Hematopoietic multipotent progenitor cell treated with erythropoietin and hydrocortisone succinate and interleukin-3 and kit ligand, for 6 days (in vitro differentiated cells): ENCODE data around the gene DYSF.

ENCODE experiments used
- DNase-seq: peaks from one replicate; pipeline ENCODE4 v3.0.0-alpha.2; 2015

The DYSF gene

DNA sequence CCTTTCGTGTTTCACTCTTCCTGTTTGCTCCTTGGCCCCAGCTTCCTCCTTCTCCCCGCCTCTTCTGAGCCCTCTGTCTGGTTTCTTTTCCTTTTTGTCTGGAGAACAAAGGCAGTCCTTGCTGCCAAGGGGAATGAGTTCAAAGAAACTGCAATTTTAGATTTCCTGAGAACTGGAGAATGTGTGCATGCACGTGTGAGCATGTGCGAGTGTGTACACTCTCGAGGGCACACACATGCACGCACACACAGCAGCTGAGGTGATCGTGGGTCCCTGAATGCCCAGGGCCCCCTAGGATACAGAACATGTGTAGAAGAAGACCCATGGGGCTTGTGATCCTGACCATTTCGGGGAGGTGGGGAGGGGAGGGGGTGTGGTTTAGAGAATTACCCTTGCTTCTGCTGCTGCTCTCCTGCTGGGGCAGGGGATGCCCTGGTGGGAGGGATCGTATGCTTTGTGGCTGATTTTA is 151.8 kb downstream of the DYSF start:
- no peak for DNase-seq

DNA sequence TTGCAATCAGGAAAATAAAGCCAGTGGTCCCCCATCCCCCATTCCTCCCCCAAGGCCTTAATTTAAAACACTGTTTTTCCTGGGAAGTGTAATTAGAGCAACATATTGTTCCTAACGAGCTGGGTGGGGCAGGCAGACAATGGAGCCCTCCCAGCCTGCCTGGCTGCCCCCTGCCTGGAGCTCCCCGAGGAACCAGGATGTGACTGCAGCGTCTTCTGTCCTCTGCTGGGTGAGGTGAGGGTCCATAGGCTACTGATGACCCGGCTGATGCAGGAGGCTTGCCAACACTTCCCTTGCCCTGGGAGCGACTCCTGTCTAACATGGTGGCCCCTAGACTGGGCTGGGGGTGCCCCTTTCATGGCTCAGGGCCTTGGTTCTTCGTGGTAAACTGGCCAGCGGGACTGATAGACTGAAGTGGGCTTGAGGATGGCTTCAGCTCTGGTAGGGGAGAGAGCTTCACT is 152.4 kb downstream of the DYSF start:
- DNase-seq: no peak

DNA sequence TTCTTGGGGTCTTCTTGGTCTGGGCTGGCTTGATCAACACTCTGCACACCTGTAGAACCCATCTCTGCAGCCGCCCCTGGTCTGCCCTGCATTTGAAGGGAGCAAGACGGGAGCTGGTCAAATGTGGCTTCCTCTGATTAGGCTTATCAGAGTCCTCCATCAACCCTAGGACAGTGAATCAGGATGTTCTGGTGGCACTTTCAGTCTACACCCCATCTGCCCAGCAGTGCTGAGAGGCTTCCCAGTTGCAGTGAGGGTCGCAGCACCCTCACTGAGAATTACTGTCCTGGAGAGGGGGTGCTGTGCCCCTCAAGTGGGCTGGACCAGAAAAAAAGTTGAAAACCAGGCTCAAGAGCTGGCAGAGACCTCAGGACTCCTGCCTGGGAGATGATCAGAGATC is 152.9 kb downstream of the DYSF start:
- peak; percentile 79 for DNase-seq

DNA sequence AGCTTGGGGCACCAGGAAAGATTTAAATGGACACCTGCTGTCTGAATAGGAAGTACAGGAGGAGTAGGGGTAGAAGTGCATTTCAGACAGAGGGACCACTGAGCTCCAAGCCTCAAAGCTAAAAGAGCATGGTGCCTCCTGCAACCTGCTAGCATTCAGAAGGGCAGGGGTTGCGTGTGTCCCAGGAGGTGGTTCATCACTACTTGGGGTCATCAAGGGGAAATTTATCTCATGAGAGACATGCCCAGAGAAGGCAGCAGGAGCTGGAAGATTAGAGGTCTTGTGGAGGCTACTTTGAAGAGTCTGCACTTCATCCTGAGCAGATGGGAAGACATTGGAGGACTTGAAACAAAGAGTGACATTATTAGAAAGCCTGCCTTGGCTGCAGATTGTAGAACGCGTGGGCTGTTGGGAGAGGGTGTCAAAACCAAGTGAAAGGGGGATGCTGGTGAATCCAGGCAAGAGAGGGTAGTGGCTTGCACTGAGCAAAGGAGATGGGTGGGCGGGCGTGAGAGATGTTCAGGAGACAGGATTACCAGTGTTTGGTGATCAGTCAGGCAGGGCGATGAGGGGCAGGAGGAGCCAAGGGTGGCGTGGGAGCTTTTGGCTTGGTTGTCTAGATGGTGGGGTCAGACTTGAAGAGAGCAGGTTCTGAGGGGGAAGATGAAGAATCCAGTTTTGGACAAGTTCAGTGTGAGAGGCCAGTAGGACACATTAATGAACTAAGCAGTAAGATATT is 154.0 kb downstream of the DYSF start:
- peak; percentile 25 for DNase-seq

DNA sequence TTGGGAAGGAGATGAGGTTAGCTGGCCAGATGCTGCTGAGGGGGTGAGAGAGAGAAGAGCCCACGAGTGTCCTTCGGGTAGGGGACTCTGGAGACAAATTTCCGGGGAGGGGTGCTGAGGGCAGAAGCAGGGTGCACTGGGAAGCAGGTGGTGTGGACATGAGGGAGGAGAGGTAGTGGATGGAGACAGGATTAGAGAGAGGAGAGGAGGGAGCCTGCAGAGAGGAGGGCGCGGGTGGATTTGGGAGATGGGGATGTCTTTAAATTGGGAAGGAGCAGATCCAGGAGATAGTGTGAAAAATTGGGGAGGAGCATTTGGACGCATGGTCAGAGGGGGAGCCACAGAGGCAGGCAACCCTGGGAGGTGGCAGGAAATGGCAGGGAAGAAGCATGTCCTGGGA is 154.7 kb downstream of the DYSF start:
- DNase-seq: no peak

DNA sequence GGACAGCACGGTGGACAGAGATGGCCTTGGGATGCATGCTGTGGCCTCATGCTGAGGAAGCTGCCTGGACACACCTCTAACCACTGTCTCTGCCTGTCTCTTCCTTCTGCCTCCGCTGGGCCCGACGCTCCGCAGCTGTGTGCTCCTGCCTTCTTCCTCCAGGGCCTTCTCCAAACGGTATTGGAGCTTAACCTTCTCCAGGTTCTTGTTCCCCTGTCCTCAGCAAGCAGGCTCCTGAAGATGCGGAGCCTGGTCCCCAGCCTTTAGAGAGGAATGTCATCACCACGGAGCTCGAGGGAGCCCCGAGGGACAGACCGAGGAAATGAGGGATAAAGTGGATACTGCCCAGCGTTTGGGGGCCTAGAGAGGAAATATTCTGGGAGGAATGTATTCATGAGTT is 155.1 kb downstream of the DYSF start:
- DNase-seq: no peak

DNA sequence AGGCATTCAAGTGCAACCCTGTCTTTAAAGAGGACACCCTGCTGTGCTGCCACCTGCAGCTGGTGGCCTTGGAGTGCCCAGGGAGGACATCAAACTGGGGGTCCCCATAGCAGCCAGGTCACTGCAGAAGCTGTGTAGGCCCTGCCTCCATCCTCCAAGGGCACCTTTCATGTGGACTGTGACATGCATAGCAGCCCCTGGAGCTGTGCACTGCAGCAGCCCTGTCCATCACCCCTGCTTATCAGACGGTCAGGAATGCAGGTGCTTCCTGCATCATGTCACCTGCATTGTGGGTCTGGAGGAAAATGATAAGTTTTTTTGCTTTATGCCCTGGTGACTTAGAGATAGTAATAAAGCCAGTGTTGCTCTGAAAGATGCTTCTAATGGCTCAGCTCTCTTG is 155.7 kb downstream of the DYSF start:
- no peak for DNase-seq

DNA sequence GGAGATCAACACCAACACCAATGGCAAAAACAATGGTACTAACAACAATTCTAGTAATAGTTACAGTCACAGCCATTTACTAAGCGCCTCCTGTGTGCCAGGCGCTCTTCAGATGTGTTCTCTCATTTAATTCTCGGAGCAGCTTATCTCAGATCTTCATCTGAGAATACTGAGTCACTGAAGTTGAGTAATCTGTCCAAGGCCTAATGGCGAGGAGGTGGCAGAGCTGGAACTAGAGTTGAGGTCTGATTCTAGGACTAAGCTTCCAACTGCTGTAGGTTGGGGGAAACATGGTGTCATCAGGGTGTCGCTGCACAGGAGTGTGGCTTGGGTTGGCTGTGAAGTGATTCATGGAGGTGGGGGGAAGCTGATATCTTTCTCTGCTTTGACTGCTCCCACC is 156.1 kb downstream of the DYSF start:
- DNase-seq: peak; percentile 46

DNA sequence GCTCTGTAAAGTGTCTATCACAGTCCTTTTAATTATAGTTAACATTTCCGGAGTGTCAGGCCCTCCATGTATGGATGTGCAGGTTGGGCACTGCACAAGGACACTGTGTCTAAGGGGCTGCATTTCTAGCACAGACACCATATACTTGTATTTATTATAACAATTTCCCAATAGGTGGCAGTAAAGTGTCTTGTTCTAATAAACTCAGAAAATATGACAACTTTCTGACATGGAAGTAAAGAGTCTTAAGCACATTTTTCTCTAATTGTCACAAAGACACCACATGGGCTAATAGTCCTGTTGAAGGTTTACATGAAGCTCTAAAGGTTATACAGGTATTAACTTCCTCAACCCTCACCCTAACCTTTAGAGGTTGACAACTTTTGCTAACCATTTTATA is 156.6 kb downstream of the DYSF start:
- peak; percentile 76 for DNase-seq

DNA sequence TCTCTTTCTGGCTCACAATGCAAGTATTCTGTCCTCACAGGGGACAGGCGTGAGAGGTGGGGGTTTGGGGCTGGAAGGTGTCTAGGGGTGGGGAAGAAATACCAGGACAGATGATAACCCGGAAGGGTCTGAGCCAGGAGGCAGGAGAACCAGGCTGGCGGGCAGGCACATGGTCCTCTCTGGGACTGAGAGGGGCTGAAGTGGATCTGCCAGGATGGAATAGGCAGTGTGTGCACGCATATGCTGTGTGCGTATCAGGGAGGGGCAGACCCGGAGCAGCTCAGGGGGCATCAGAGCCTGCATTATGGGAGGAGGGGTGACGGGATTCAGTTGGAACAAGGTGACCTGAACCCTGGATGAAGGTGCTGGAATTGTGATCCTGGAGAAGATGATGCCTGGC is 157.3 kb downstream of the DYSF start:
- no peak for DNase-seq

DNA sequence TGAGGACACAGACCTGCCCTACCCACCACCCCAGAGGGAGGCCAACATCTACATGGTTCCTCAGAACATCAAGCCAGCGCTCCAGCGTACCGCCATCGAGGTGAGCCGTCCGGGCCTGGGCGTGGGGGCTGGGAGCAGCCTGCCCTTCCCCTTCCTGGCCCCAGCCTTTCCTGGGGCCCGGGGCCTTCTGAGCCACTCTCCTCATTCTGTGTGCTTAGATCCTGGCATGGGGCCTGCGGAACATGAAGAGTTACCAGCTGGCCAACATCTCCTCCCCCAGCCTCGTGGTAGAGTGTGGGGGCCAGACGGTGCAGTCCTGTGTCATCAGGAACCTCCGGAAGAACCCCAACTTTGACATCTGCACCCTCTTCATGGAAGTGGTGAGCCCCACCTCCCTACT is 157.9 kb downstream of the DYSF start:
- no peak for DNase-seq

DNA sequence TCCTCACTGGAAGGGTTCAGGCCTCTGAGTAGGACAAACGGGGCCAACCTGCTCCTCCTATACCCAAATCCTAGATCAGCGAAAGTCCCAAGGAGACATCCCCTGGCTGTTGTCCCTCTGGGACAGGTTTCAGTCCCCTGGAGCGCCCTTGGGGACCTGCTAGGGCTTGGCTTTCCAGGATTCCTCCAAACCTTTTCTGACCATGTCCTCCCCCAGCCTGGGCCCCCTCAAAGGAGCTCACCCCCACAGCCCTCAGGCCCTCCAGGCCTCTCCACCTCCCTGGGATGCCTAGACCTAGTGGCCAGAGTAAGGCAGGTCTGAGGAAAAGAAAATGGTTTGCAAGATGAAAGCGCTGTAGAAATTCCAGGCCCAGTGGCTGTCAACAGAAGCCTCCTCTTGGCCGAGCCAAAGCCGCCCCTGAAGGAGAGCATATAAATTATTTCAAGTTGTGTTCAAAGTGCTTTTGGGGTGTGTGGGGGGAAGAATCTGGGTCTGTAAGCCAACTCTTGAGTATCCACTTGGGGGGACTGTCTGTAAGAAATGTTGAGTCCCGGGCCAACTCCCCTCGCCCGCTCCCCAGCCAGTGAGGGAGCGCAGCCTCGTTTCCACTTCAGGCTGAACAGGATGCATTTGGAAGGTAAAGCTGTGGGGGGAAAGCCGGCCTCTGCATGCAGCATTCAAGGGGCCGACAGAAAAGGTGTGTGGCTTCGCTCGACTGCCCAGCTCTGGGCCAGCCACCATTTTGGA is 158.6 kb downstream of the DYSF start:
- DNase-seq: no peak

DNA sequence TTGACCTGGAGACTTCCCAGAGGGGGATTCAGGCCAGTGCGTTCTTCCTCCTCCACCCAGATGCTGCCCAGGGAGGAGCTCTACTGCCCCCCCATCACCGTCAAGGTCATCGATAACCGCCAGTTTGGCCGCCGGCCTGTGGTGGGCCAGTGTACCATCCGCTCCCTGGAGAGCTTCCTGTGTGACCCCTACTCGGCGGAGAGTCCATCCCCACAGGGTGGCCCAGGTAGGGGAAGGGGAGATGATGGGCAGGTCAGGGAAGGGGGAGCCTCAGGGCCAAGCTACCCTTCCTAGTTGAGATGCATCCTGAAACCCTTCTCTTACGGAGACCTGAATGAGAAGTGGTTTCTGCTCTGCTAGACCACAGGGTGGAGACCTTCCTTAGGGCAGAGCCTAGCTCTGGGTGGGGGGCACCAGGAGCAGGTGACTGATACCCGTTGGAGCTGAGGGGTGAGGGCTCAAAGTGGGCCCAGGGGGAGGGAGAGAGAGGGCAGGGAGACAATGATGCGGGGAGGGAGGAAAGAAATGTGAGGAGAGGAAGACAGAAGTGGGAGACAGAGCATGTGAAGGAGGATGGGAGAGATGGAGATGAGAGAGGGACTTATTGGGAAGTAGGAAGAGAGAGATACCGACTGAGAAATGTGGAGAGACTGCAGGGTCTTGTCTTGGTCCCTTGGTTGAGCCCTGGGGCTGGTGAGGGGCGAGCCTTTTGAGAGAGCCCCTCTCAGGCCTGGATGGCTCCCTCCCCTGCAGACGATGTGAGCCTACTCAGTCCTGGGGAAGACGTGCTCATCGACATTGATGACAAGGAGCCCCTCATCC is 159.4 kb downstream of the DYSF start:
- no peak for DNase-seq

DNA sequence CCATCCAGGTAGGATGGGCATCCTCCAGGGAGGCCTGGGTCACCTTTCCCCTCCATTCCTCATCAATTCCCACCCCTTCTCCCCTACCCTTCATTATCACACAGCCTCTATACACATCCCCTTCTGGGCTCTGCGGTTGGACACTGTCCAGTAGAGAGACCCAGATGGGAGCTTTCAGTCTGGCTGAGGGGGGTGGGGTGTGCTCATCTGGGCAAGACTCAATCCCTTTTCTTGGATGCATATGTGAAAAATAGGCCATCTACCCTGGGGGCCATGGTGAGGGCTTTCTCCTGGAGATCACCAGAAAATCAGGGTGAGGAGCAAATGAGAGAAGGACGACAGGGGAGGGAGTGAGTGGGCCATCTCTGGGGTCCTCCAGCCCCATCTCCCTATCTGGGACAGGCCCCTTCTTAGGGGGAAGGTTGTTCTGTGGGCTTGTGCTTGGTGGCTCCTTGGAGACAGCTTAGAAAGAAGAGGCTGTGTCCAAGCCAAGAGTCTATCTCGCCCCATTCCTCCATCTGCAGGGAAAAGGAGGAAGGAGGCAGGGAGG is 160.1 kb downstream of the DYSF start:
- DNase-seq: no peak

DNA sequence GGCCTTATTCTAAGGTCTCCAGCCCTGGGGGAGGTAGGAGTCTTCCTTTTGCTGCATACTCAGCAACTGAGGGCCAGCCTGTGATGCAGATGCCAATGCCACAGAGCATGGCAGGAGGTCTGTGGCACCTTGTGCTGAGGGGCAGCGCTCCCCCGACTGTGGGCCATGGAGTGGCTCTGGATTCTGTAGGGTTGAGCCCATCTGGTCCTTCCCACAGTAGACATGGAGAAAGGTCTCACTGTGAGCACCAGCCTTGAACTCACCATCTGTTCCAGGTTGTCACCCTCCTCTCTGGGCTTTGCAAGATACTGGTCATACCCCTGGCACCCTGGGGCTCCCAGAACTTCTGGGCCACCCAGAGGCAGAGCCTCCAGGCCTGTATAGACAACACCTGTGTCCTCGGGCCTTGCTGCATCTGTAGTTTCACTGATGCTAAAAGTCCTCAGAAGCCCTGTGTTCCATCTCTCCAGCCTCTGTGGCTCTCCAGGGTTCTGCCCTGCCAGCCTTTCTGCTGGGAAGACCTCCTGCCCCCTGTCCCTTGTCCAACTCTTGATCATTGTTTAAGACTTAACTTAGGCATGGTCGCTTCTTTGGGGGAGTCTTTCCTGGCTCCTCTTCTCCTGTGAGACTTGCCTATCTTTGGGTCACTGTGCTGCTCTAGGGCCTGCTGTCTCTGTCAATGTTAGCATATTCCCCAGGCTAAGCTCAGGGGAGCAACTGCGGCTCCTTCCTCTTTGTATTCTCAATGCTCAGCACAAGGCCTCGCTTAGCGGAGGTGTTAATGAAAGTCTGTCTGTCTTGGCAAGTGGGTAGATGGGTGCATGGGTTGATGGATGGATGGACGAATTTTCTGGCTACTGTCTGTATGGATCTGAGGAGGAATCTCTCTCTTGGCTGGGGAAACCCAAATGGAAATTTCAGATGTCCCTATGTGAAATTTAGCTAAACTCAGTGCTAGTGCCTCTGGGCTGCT is 160.9 kb downstream of the DYSF start:
- no peak for DNase-seq

DNA sequence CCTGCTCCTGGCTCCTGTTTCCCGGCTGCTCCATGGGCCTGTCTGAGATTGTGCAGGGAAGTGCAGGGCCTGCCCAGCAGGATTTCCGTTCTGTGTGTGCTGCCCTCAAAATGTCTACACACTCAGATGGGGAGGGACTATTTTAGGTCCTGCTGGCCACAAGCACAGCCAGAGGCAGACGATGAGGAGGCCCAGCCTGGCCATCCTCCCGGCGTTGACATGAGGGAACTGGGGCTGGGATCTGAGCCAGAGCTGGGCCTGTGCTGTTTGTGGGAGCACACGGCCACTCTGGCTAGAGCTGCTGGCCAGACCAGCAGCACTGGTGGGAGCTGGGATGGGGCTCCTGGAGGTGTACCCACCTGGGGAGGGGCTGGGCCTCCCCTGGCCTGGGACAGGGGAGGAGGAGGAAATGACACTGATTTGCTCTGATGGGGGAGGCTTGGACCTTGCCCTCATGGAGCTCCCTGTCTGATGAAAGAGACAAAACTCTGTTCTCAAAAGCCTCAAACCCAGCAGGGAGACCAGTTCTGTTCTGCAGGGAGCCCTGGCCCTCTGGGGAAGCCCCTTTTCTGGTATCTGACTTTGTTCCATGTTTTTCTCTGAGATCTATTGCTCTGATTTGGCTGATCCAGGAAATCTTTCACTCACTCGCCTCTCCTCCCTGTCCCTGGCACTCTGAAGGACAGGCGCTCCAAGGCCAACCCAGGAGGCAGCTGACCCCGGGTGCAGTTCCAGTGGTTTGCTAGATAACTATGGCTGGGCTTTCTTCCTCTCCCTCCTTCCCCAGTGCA is 161.8 kb downstream of the DYSF start:
- no peak for DNase-seq

DNA sequence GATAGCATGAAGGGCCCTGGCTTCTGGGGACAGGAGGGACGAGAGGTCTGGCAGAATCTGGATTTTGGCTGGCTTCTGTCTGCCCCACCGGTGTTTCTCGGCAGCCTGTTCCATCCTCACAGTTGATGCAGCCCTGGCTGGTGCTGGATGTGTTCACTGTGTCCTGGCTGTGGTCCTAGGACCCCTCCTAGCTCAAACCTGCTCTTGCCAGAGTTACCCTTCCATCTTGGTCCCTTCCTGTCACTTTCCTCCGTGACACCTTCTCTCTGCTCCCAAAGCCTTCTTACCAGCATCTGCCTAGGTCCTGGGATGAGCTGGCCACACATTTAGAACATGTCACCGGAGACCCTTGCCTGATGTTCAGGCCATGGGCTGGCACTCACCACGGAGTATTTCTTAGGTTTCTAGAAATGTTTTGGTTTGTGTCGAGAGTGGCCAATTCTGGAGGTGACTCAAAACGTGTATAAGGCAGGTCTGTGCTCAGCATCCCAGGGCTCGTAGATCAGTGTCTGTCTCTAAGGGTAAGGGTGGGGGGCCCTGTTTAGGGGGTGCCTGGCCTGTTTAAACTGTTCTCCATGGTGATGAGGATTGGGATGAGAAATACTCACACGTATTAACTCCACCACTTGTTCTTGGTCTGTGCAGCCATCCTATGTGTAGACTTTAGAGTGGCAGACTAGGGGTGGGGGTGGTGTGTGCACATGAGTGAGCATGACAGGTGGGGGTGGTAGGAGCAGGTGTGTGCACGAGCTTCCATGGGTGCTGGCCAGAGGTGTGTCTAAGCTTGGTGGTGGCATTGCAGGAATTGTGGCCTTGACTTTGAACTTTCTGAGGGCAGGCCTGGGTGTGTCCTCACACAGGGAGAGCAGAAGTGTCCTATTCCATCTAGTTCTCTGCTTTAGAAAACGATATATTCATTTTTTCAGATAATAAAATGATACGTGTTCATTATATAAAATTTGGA is 162.7 kb downstream of the DYSF start:
- DNase-seq: no peak

DNA sequence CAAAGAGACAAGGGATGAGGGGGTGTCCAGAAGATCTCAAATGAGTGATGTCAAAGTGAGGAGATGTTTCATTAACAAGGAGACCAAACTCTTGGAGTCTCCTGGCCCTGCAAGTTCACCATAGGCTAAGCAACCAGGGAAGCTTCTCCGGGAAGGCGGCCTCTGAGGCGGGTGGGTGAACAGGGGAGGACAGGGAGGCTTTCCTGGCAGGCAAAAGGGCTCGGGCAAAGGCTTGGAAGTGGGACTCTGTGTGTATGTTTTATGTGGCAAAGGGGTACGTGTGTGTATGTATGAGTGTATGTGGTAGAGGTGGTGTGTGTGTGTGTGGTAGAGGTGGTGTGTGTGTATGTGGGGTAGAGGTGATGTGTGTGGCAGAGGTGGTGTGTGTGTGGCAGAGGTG is 163.9 kb downstream of the DYSF start:
- no peak for DNase-seq

DNA sequence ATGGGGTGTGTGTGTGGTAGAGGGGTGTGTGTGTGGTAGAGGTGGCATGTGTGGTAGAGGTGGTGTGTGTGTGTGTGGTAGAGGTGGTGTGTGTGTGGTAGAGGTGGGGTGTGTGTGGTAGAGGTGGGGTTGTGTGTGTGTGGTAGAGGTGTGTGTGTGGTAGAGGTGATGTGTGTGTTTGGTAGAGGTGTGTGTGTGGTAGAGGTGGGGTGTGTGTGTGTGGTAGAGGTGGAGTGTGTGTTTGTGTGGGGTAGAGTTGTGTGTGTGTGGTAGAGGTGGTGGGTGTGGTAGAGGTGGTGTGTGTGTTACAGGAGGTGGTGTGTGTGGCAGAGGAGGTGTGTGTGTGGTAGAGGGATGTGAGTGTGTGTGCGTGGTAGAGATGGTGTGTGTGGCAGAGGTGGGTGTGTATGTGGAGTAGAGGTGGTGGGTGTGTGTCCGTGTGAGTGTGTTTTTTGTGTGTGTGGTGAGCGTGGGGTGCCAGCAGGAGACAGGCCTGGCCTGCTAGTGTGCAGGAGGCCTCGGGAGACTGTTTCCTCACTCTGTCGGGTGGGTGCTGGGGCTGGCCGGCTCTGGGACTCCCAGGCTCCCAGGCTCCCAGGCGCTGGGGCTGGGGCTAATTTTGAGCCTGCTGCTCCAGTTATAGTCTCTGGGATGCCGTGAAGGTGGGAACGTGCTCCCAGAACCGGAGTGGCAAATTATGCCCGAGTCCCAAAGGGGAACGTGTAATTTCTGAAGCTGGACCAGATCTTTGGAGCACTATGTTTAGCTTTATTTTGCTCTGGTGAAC is 165.2 kb downstream of the DYSF start:
- no peak for DNase-seq
